ENCODE results near the gene NRAS.
A peak's percentile ranks its signal among the peaks of the same experiment; 100 is the strongest.

The NRAS gene

DNA sequence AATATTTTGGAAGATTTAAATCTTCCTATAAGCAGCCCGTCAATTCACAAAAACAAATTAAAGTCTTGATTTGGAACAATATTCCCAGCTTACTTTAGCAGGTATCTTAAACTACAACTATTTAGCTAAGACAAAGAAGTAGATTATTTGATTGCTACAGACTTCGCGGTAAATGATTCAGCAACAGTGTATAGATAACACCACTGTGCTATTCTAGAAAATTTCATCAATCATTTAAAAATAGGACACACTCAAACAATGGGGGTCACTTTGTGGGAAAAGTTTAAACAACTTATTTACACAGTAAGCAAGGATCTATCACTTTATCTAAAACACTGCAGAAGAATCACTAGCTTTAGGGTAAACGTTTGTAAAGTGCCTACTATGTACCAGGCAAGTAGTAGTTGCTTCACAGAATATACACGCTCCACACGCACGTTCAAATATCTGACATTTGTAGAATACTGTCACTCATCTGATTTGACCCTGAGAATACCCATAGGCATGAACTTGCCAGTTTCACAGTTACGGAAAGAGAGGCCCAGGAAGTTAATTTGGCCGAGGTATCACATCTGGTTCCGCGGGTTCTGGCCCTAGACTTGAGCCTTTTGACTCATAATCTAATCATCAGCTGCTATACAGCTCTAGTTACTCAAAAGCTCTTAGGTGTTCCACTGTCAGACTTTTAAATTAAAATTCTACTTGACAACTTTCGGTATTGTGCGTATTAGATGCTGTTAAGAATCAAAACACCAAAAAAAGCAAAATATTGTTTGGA lies 47.6 kb downstream of the NRAS start:
- TF ChIP-seq, protein P1, sequence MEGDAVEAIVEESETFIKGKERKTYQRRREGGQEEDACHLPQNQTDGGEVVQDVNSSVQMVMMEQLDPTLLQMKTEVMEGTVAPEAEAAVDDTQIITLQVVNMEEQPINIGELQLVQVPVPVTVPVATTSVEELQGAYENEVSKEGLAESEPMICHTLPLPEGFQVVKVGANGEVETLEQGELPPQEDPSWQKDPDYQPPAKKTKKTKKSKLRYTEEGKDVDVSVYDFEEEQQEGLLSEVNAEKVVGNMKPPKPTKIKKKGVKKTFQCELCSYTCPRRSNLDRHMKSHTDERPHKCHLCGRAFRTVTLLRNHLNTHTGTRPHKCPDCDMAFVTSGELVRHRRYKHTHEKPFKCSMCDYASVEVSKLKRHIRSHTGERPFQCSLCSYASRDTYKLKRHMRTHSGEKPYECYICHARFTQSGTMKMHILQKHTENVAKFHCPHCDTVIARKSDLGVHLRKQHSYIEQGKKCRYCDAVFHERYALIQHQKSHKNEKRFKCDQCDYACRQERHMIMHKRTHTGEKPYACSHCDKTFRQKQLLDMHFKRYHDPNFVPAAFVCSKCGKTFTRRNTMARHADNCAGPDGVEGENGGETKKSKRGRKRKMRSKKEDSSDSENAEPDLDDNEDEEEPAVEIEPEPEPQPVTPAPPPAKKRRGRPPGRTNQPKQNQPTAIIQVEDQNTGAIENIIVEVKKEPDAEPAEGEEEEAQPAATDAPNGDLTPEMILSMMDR (conservative IDR thresholded peaks at IDR 0.05; ENCODE audit: low read length), result no peak
- DNase-seq (ENCODE audit: low read depth), result peak; percentile 42

DNA sequence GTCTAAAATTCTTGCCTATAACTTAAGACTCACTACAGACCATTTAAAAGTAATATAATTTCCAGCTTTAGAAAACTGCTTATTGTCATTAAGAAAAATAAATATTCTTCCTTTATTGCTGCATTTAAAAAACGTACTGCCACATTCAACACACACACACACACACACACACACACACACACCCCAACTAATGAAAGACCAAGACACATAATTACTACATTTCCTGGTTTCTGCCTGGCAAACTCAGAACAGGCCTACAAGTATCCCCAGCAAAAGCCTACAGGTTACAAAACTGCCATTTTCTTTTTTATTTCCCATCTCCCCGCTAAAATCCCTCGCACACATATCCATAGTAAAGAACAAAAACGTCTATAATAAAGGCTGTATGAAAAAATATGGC lies 48.2 kb downstream of the NRAS start:
- no peak for DNase-seq (ENCODE audit: low read depth)
- TF ChIP-seq, protein P1 (conservative IDR thresholded peaks at IDR 0.05; ENCODE audit: low read length), result no peak
- H3K4me3 ChIP-seq (ENCODE audit: low read length), result no peak overlapping the region

More for the DNA sequence above, 47.6 kb downstream of the NRAS start:
- H3K4me3 ChIP-seq (ENCODE audit: low read length), result peak overlapping the region; percentile 85

DNA sequence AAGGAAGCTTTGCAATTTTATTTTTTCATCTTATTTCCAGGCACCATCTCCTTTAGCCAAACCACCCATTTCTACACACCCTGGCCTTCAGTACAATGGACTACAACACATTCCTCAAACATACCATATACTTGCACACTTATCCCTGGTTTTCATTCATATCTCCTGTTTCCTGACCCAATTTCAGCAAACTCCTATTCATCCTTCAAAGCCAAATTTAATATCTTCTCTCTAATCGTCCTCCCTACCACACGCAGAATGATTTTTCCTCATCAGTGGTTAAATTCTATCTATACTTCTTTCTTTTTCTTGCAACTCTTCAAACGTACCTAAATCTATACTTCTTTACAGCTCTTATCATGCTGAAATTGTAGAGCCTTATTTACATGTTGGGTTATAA lies 49.6 kb downstream of the NRAS start:
- TF ChIP-seq, protein P1 (conservative IDR thresholded peaks at IDR 0.05; ENCODE audit: low read length), result no peak
- DNase-seq (ENCODE audit: low read depth), result no peak
- H3K4me3 ChIP-seq (ENCODE audit: low read length), result no peak overlapping the region

DNA sequence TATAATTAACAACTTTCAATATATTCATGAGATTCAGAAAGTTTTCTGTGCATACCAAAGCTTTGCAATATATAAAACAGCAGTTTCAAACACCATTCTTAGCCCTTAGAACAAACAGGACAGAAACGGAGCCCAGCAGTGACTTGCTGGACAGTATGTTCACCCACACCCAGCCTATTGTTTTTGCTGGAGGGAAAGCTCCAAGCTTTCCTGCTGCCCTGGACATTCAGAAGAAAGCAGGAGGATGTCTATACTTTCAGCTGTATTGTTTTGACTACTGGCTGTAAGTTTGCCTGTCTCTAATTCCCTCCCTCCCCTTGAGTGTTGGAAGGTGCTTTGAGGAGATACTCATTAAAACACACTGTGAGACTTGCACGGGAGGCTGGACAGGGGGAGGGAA lies 56.3 kb downstream of the NRAS start:
- DNase-seq (ENCODE audit: low read depth), result no peak
- TF ChIP-seq, protein P1 (conservative IDR thresholded peaks at IDR 0.05; ENCODE audit: low read length), result no peak
- no peak overlapping the region for H3K4me3 ChIP-seq (ENCODE audit: low read length)

Measured in AG10803 (cell line).